GM18520 (cell line): ENCODE data around the gene XYLT1.

Experiments
- ATAC-seq: cut with Tn5 transposase; IDR thresholded peaks from one replicate; pipeline ENCODE4 v1.9.1; 2021; ENCODE audit not compliant: unreplicated experiment

XYLT1 gene

DNA sequence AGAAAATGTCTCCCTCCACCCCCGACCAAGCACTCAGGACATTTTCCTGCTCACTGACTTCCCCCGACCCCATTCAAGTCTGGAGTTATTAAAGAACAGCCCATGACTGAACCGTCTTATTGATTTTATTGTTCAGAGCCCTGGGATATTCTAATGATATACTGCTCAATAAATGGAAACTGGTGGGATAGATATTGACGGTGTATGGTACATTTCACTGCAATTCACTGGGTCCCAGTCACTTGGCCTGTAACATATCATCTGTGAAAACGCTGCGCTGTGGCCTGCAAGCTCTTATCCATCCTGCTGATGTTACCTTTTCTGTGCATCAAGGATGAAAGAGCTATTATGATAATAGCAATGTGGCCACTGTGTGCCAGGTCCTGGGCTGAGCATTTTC, 258.2 kb downstream of the XYLT1 start:
- no peak for ATAC-seq

DNA sequence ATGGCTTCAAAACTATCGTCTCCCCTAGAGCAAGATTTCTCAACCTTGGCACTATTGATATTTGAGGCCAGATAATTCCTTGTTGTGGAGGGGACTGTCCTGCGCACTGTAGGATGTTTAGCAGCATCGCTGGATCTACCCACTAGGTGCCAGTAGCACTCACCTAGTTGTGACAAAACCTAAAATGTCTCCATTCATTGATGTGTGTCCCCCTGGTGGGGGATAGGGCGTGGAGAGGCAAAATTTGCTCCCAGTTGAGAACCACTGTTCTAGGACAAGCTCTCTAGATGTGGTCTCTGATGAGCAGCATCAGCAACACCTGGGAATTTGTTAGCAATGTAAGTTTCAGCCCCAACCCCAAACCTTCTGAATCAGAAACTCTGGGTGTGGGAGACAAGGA, 259.0 kb downstream of the XYLT1 start:
- ATAC-seq: no peak

DNA sequence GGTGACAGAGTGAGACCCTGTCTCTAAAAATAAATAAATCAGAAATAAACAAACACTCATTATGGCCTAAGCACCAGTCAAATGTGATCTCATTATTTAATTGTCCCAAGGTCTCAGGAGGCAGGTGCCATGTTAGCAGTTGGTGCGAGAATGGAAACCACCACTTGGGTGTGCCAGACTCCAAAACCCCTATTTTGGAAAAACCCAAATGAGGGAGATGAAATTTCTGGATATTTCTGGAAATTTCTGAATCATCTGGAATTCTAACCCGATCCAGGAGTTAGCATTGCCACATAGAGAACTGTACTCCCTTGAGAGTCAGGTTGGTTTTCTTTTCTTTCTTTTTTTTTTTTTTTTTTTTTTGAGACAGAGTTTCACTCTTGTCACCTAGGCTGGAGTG, 264.0 kb downstream of the XYLT1 start:
- no peak for ATAC-seq

- ATAC-seq: no peak
These were observed 265.2 kb downstream of the XYLT1 start for GRCh38 chr16:17205279-17206211.

- ATAC-seq: no peak
These were observed 266.1 kb downstream of the XYLT1 start for GRCh38 chr16:17204644-17205043.

GRCh38 chr16:17204206-17204605, 266.6 kb downstream of the XYLT1 start:
- ATAC-seq: no peak

GRCh38 chr16:17203424-17203823, 267.3 kb downstream of the XYLT1 start:
- no peak for ATAC-seq

- ATAC-seq: no peak
These were observed 271.6 kb downstream of the XYLT1 start for GRCh38 chr16:17199135-17199534.

DNA sequence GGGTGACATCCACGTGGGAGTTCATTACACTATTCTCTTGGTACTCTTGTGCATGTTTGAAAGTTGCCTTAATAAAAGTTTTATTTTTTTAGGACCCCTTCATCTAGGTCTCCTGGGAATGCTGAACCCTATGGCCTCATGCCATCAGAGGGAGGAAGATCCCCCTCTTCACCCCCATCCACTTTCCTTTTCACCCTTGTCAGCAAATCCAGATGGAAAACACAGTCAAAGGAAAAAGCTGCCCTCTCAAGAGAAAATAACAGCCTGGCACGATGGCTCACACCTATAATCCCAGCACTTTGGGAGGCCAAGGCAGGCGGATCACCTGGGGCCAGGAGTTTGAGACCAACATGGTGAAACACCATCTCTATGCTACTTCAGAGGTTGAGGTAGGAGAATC, 274.2 kb downstream of the XYLT1 start:
- ATAC-seq: no peak

- no peak for ATAC-seq
These were observed 276.5 kb downstream of the XYLT1 start for GRCh38 chr16:17194190-17194780.

GRCh38 chr16:17193566-17194100, 277.1 kb downstream of the XYLT1 start:
- no peak for ATAC-seq

- ATAC-seq: no peak
These were observed 286.7 kb downstream of the XYLT1 start for GRCh38 chr16:17184026-17184425.

DNA sequence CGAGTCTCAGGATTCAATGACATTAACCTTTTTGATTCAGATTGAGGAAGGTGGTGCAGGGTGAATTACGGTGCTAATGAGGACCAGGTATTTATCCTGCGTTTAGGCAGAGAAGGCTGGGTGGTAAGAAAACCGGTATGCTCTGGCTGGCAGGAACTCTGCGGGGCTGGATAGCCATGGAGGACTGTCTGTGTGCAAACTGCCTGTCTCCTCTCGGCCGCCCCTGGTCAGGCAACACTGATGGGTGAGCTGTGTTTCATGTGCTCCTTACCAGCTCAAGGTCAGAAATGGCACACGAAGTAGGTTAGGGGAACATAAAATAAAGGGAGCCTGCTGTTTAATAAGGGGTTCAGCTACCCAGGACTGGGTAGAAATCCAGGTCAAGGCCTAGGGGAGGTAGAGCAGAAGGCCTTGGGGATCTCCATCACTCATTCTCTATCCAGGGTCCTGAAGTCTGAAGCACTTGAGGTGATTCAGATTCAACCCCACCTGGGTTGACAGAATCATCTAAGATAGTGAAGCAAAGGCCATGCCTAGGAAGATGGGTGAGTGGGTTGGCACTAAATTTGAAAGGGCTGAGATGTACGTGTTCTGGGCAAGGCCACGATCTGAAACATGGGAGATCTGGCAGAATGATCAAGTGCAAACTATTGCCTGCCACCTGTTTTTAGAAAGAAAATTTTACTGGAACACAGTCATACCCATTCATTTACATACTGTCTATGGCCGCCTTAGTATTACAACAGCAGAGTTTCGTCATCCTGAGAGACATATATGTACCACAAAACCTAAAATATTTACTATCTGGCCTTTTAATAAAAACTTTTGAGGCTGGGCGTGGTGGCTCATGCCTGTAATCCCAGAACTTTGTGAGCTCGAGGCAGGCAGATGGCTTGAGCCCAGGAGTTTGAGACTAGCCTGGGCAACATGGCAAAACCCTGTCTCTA, 292.5 kb downstream of the XYLT1 start:
- ATAC-seq: no peak

DNA sequence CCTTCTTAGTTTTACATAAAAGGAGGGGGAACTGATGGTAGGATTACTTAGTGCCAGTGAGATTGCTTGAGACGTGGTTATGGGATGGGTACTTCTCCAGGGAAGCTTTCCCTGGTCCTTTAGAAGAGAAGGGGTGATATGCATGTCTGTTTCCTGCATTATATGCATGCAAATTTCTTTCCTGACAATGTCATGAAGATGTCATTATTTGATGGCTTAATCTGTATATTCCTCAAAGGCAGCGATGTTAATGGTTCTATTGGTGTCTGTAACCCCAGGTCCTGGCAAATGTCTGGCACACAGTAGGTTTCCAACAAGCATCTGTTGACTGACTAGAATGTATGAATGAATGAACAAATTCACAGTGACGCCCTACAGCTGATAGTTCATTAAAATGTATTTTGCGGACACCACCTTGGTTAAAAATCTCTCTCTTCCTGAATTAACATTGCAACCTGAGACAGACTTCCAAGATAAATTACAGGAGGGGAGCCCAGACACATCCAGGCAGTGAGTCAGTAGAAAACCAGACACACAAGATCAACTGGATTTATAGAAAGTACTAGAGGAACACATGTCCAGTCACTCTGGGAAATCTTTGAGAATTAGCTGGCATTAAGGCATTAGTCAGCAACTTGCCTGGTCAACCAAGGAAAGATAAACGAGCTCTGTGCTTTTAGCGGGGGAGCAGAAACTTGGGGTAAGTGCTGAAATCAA, 293.4 kb downstream of the XYLT1 start:
- ATAC-seq: no peak

DNA sequence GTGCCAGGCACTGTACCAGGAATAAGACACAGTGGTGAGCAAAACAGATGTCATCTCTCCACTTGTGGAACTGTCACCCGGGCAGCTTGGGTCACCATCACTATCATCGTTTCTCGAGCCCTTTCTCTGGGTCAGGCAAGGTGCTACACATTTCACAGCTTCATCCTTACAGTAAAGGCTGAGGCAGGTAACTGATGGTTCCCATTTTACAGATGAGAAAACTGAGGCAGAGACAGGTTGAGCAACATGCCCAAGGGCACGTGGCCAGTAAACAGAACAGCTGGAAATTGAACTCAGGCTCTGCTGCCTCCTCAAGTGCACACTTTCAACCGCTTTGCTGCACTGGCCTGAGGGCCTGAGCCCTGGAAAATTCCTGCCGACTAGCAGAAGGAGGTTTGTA, 294.6 kb downstream of the XYLT1 start:
- ATAC-seq: no peak

- ATAC-seq: no peak
These were observed 297.5 kb downstream of the XYLT1 start for GRCh38 chr16:17173281-17173680.

DNA sequence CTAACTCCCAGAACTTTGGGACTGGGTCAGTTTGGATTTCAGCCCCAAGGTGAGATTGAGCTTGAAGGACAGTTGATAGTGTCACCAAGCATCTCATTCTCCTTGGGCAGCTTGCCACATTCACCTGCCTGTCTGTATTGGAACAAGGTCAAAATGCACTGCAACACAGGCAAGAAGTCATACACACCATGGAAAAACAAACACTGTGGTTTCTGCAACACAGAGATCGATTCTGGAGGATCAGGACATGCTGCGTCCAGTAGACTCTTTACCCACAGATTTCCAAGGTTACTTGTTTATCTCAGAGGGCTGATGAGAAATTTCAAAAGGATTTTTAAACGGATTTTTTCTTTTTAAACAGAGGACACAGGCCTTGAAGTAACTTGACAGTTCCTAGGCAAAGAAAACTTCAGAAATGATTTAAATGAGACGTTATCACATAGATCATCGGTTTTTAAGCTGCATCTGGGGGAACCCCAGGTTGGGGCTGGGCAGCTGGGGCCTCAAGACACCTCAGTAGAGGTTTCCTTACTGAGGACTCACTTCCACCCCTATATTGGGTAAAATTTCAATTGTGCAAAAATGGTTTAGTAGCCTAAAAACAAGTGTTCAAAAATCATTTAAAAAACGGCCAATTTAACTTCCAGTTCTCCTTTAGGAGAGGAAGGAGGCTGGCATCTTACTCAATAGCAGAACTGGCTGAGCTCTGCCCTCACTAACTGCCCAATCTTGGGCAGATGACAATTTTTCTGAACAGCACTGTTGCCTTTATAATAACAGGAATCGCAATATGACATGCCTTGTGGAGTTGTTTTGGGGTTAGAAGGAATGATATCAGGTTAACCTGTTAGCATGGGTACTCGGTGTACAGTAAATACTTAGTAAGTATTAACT, 299.3 kb downstream of the XYLT1 start:
- ATAC-seq: no peak

GRCh38 chr16:17170435-17170834, 300.3 kb downstream of the XYLT1 start:
- no peak for ATAC-seq

GRCh38 chr16:17168181-17168580, 302.6 kb downstream of the XYLT1 start:
- ATAC-seq: no peak
